Right ventricle myocardium superior (tissue), 1 donor: ENCODE data around the gene PAPLN. TPM values are rescaled to one million over a fixed set of nuclear protein-coding genes. Genes with fewer than 3 reads are reported as not detected.
"Not testable (repeated sequence)": the region's sequence is repeated elsewhere in the genome, so short reads cannot be mapped to it uniquely, and the experiment has no call there.

Experiments used
- ATAC-seq: fragments of 200-7000 bp; cut with Tn5 transposase; one replicate; pipeline ENCODE4 v1.9.1; 2020; ENCODE audit warnings: mild to moderate bottlenecking; ENCODE audit not compliant: poor library complexity
- DNase-seq: peaks from one replicate; pipeline ENCODE4 v3.0.0-alpha.2; 2020
- intact Hi-C: fragments of 100-400 bp; cut with DNase I; formaldehyde crosslinking; loops from one replicate; pipeline ENCODE4 v1.11.2; 2022
- long read RNA-seq: library from polyadenylated mRNA; unstranded; transcript quantifications from one replicate; pipeline ENCODE4 v2.0.0, GENCODE V29; 2021
- total RNA-seq: library from RNA; stranded (reverse); fragmentation: NEBNext Ultra II Directional; extraction: Animal tissue kit (Norgen Biotek cat#: 25700); gene quantifications from one replicate; pipeline ENCODE4 v1.2.1, GENCODE V29; 2021
- donor health status: DM: no; HTN: yes; CAD: no; lungs with severe emphysema.

PAPLN gene, protein sequence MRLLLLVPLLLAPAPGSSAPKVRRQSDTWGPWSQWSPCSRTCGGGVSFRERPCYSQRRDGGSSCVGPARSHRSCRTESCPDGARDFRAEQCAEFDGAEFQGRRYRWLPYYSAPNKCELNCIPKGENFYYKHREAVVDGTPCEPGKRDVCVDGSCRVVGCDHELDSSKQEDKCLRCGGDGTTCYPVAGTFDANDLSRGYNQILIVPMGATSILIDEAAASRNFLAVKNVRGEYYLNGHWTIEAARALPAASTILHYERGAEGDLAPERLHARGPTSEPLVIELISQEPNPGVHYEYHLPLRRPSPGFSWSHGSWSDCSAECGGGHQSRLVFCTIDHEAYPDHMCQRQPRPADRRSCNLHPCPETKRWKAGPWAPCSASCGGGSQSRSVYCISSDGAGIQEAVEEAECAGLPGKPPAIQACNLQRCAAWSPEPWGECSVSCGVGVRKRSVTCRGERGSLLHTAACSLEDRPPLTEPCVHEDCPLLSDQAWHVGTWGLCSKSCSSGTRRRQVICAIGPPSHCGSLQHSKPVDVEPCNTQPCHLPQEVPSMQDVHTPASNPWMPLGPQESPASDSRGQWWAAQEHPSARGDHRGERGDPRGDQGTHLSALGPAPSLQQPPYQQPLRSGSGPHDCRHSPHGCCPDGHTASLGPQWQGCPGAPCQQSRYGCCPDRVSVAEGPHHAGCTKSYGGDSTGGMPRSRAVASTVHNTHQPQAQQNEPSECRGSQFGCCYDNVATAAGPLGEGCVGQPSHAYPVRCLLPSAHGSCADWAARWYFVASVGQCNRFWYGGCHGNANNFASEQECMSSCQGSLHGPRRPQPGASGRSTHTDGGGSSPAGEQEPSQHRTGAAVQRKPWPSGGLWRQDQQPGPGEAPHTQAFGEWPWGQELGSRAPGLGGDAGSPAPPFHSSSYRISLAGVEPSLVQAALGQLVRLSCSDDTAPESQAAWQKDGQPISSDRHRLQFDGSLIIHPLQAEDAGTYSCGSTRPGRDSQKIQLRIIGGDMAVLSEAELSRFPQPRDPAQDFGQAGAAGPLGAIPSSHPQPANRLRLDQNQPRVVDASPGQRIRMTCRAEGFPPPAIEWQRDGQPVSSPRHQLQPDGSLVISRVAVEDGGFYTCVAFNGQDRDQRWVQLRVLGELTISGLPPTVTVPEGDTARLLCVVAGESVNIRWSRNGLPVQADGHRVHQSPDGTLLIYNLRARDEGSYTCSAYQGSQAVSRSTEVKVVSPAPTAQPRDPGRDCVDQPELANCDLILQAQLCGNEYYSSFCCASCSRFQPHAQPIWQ
- total RNA-seq, result 2.5 TPM
- long read RNA-seq, partial matches to known transcripts, result 4 of 7 reads
- long read RNA-seq, other reads (novel, unspliced or antisense), result 3 of 7 reads

DNA sequence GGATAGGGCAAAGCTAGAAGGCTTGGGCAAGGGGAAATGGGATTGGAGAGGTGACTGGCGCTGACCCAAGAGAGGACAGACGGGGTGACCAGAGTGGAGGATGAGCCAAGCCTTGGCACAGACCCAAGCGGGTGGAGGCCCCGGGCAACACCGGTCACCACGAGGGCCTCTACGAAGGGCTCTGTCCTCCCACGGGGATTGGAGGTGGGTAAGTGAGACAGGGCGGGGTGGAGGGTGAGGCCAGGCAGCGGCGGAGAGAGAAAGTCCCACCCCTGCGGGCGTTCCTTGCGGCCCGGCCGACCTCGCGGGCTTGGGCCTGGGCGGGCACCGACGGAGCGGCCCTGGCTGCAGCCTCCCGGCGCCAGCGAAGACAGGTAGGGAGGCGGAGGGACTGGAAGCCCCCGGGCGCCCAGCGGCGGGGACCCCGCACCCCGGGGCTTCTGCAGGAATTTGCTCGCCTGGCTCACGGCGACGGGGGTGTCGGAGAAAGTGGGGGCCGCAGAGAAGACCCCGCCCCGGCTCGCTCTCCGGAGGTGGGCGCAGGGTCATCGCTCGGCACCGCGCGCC is at the start of gene PAPLN:
Gene PAPLN, plus strand, starts transcription at position 288 of the 567 bp plus-strand sequence. CDS start 2,273 bp downstream, outside the sequence.
- ATAC-seq (peak; percentile 48), DNase-seq (peak; percentile 67)
- intact Hi-C loops, result no loop called here

DNA sequence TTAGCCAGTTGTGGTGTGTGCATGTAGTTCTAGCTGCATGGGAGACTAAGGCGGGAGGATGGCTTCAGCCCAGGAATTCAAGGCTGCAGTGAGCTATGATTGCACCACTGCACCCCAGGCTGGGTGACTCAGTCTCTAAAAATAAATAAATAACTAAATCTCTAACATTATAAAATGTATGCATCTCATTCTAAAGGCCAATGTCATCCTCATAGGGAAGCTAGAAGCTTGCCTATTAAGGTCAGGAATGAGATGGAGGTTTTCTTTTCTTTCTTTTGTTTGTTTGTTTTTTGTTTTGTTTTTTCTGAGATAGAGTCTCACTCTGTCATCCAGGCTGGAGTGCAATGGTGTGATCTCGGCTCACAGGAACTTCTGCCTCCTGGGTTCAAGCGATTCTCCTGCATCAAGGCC is 48.8 kb upstream of the PAPLN start:
- no peak for ATAC-seq
- intact Hi-C loops, result no loop called here
- DNase-seq, result no peak

- intact Hi-C loops, result no loop called here
- DNase-seq, result no peak
- ATAC-seq, result no peak
Measured at GRCh38 chr14:73189651-73190050, 47.7 kb upstream of the PAPLN start.

- DNase-seq (no peak), ATAC-seq (no peak)
- intact Hi-C loops, result no loop called here
Measured at GRCh38 chr14:73191441-73191840, 45.9 kb upstream of the PAPLN start.

DNA sequence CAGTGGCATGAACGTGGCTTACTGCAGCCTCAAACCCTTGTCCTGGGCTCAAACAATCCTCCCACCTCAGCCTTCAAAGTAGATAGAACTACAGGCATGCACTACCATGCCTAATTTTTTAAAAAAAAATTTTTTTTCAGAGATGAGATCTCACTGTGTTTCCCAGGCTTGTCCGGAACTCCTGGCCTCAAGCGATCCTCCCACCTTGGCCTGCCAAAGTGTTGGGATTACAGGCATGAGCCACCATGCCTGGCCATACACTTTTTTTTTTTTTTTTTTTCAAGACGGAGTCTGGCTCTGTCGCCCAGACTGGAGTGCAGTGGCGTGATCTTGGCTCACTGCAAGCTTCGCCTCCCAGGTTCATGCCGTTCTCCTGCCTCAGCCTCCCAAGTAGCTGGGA is 43.0 kb upstream of the PAPLN start:
- ATAC-seq, DNase-seq, intact Hi-C loops: not testable (repeated sequence)

- ATAC-seq (no peak), DNase-seq (no peak)
- intact Hi-C loops, result no loop called here
Measured at GRCh38 chr14:73198253-73198652, 39.1 kb upstream of the PAPLN start.

- DNase-seq (no peak), ATAC-seq (no peak)
- intact Hi-C loops, result no loop called here
Measured at GRCh38 chr14:73203527-73203926, 33.8 kb upstream of the PAPLN start.

DNA sequence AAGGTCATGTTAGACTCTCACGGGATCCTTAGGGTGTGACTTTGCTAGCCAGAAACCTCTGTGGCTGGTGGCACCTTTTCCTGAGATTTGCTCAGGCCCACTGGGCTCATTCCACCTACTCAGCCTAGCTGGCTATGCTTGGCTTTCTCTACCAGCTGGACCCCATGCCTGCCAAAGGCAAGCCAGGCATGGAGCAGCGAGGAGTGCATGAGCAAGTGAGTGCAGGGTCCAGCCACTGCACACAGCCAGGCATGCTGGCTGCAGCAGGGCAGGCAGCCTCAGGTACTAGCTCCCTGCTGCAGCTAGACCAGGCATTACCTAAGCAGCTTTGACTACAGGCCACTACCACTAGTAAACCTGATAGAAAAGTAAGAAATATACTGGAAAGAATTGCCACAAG is 29.7 kb upstream of the PAPLN start:
- DNase-seq, result no peak
- ATAC-seq, result no peak

GRCh38 chr14:73208390-73208789 is 28.9 kb upstream of the PAPLN start:
- intact Hi-C loops, result no loop called here
- DNase-seq (no peak), ATAC-seq (no peak)

More for the DNA sequence above, 29.7 kb upstream of the PAPLN start:
- intact Hi-C loops, result no loop called here

- DNase-seq, result no peak
- ATAC-seq, result no peak
- intact Hi-C loops, result no loop called here
Measured at GRCh38 chr14:73208846-73209245, 28.5 kb upstream of the PAPLN start.

DNA sequence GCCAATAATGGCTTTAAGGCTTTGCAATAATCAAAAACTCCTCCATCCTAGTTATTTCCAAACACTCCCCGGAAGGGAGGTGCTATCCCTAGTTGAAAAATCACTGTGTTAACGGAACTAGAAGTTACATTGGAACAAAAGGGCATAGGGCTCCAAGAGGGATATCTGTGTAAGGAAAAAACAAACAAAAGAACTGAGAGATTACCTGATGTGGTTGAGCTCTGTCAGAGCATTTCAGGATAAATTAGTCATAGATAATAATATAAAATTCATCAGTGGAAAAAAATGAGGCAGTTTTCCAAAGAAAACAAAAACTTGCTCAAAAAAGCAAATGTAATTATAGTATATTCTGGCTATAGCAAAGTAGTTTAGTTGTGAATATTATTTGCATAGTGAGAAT is 27.4 kb upstream of the PAPLN start:
- DNase-seq (no peak), ATAC-seq (no peak)
- intact Hi-C loops, result no loop called here

GRCh38 chr14:73211251-73212040 is 25.9 kb upstream of the PAPLN start:
- ATAC-seq, result no peak
- intact Hi-C loops, result no loop called here

DNA sequence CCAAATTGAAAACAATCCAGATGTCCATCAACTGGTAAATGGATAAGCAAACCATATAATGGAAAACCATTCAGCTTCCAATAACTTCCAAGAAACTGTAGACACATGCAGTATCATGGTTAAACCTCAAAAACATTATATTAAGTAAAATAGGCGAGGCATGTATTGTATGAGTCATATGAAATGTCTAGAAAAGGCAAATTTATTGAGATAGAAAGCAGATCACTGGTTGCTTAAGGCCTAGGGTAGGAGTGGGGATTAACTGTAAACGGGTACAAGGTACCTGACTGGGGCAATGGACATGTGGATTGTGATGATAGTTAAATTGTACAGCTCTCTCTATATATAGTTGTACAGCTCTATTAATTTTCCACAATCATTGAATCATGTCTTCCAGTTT is 21.3 kb upstream of the PAPLN start:
- intact Hi-C loops, result no loop called here
- DNase-seq (no peak), ATAC-seq (no peak)

More at GRCh38 chr14:73211251-73212040, 25.9 kb upstream of the PAPLN start:
- no peak for DNase-seq

DNA sequence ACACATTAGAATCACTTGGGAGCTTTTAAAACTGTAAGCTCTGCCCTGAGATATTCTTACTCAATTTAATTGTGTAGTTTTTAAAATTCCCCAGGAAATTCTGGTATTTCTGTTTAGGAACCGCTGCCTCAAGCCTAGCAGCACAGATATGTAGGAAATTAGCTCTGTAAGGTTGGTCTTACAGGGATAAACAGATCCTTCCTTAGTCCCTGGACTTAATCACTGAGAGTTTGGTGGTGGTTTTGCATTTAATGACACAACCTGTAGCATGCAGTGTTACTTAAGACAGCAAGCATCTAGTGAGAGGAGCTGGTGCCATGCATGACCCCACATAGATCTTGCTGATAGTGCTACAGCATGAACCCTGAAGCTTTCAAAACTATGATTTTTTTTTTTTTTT is 19.9 kb upstream of the PAPLN start:
- intact Hi-C loops, result no loop called here
- ATAC-seq (no peak), DNase-seq (no peak)

- intact Hi-C loops, result no loop called here
- DNase-seq, result no peak
- ATAC-seq, result no peak
Measured at GRCh38 chr14:73220061-73220460, 17.2 kb upstream of the PAPLN start.

- ATAC-seq (no peak), DNase-seq (no peak)
- intact Hi-C loops, result no loop called here
Measured at GRCh38 chr14:73220634-73221033, 16.7 kb upstream of the PAPLN start.

GRCh38 chr14:73221945-73222344 is 15.4 kb upstream of the PAPLN start:
- intact Hi-C loops, result no loop called here
- ATAC-seq (no peak), DNase-seq (no peak)

DNA sequence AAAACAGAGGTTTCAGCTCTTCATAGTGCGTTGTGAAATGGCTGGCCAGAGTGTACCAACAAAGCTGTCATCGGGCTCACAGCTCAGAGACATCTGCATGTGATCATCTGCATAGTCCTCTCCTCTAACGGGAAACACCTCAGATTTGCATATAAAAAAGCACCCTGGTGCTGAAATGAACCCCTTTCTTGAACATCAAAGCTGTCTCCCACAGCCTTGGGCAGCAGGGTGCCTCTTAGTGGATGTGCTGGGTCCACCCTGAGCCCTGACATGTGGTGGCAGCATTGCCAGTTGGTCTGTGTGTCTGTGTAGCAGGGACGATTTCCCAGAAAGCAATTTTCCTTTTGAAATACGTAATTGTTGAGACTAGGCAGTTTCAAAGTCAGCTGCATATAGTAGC is 14.3 kb upstream of the PAPLN start:
- DNase-seq (no peak), ATAC-seq (peak; percentile 73)
- intact Hi-C loops, result no loop called here
